ENCODE data around the gene COX19.

COX19 gene

GRCh38 chr7:953547-954327 is 21.6 kb downstream of the COX19 start:
- DNase-seq (ENCODE audit: low read depth): peak; percentile 86
- H3K4me3 ChIP-seq (ENCODE audit: low read depth, low read length): peak overlapping the region; percentile 63
- TF ChIP-seq CTCF (IDR thresholded peaks at IDR 0.05; ENCODE audit: low read depth, low read length) (no peak), POLR2A (IDR thresholded peaks at IDR 0.05; ENCODE audit: extremely low read depth, insufficient read length) (no peak), MAX (IDR thresholded peaks at IDR 0.05; ENCODE audit: low read depth, low read length) (0 out of 2 replicates have a peak, but pooled peaks have one; percentile 20), MYC (IDR thresholded peaks at IDR 0.05; ENCODE audit: low read depth, low read length) (no peak; the same call in 1 of the 2 replicates)

GRCh38 chr7:952548-953441 is 22.6 kb downstream of the COX19 start:
- no peak for TF ChIP-seq MAX (IDR thresholded peaks at IDR 0.05; ENCODE audit: low read depth, low read length)
- no peak for TF ChIP-seq POLR2A (IDR thresholded peaks at IDR 0.05; ENCODE audit: extremely low read depth, insufficient read length)
- no peak for TF ChIP-seq MYC (IDR thresholded peaks at IDR 0.05; ENCODE audit: low read depth, low read length)
- no peak for TF ChIP-seq CTCF (IDR thresholded peaks at IDR 0.05; ENCODE audit: low read depth, low read length)
- H3K4me3 ChIP-seq (ENCODE audit: low read depth, low read length): peak overlapping the region; percentile 63
- no peak for DNase-seq (ENCODE audit: low read depth)

- no peak for DNase-seq (ENCODE audit: low read depth)
- H3K4me3 ChIP-seq (ENCODE audit: low read depth, low read length): no peak overlapping the region
- TF ChIP-seq MYC (IDR thresholded peaks at IDR 0.05; ENCODE audit: low read depth, low read length) (no peak), POLR2A (IDR thresholded peaks at IDR 0.05; ENCODE audit: extremely low read depth, insufficient read length) (no peak), CTCF (IDR thresholded peaks at IDR 0.05; ENCODE audit: low read depth, low read length) (no peak), MAX (IDR thresholded peaks at IDR 0.05; ENCODE audit: low read depth, low read length) (no peak)
These were observed 23.3 kb downstream of the COX19 start for GRCh38 chr7:951881-952547.

GRCh38 chr7:949021-949934 is 26.1 kb downstream of the COX19 start:
- TF ChIP-seq MAX (IDR thresholded peaks at IDR 0.05; ENCODE audit: low read depth, low read length) (0 out of 2 replicates have a peak, but pooled peaks have one; percentile 31), MYC (IDR thresholded peaks at IDR 0.05; ENCODE audit: low read depth, low read length) (no peak)
- DNase-seq (ENCODE audit: low read depth): peak; percentile 36
- no peak overlapping the region for H3K4me3 ChIP-seq (ENCODE audit: low read depth, low read length)

GRCh38 chr7:947391-948210 is 27.7 kb downstream of the COX19 start:
- H3K4me3 ChIP-seq (ENCODE audit: low read depth, low read length): no peak overlapping the region
- no peak for TF ChIP-seq MYC (IDR thresholded peaks at IDR 0.05; ENCODE audit: low read depth, low read length)
- TF ChIP-seq POLR2A (IDR thresholded peaks at IDR 0.05; ENCODE audit: extremely low read depth, insufficient read length): no peak
- TF ChIP-seq MAX (IDR thresholded peaks at IDR 0.05; ENCODE audit: low read depth, low read length): no peak
- no peak for TF ChIP-seq CTCF (IDR thresholded peaks at IDR 0.05; ENCODE audit: low read depth, low read length)
- DNase-seq (ENCODE audit: low read depth): no peak

Data from NB4 (cell line).